Measurements from ENCODE around the gene NT5C1A. TPM values are rescaled to one million over a fixed set of nuclear protein-coding genes. Genes with fewer than 3 reads are reported as not detected.

Gene NT5C1A
- total RNA-seq, 1 experiment from 2014 or later, result not detected

DNA sequence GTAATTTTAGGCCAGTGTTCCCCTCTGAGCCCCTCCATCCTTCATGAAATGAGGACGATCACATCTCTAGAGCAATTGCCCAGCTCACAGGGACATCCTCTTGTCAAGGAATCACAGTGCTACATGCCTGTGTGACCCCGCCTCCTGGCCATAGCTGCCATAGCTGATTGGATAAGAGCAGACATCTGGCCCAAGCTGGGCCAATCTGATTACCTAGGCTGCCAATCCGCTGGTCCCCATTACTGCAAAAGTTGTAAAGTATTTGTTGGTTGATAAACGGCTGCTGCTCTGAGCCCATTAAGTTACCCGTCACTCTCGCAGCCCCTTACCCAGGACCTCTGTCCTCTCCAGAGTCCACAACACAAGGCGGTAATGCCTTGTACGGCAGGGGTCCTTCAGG lies 8.3 kb downstream of the NT5C1A start:
- DNase-seq (ENCODE audit: extremely low read depth, low read depth), result no peak

DNA sequence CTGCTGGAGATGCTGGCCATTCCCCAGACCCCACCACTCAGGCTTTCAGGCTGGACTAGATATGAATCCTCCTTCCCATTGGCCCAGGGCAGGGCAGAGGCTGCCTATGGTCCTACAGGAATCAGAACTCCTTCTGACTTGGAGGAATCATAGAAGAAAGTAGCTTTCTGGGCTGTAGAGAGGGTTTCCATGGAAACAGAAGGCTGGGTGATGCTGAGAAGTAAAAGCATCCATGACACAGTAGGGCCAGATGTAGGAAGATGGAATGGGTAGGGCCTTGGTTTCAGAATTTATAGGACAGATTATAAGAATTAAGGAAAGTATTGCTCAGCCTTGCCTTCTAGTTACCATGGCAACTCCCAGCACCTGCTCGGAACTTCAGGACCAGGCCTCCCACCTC lies 9.0 kb downstream of the NT5C1A start:
- DNase-seq (ENCODE audit: extremely low read depth, low read depth), result no peak

DNA sequence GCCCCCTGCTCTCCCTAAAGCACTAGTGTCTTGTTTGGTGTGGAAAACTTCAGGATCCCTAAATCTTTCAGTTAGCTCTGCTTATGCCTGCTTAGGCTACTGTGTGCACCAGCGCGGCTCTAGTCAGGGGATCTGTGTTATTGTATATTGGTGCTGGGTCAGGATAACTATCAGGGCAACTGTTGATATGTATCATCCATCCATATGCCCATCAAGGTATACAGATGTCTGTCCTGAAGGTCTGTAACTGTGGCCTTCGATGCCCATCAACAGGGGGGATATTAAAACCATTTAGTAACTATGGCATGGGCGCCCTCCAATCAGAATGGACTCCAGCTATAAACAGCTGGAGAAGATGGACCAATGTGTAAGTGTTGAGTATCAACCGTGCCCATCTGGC lies 12.4 kb downstream of the NT5C1A start:
- no peak for DNase-seq (ENCODE audit: extremely low read depth, low read depth)

DNA sequence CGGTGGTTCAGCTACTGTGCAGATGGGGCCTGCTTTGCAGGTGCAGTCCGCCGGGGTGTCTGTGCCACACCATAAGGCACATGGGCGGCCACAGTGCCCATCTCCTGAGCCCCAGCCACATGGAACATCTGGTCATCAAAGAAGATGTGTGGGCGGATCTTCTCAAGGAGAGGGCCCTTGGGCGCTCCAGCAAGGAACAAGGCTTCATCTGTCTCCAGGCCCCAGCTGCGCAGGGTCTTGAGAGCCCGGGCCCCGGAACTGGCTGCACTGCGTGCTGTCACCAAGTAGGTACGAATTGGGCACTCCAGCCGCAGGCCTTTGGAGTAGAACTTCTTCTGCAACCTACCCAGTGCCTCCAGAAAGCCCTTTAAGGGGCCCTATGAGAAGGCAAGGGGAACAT lies 12.8 kb downstream of the NT5C1A start:
- DNase-seq (ENCODE audit: extremely low read depth, low read depth), result no peak

DNA sequence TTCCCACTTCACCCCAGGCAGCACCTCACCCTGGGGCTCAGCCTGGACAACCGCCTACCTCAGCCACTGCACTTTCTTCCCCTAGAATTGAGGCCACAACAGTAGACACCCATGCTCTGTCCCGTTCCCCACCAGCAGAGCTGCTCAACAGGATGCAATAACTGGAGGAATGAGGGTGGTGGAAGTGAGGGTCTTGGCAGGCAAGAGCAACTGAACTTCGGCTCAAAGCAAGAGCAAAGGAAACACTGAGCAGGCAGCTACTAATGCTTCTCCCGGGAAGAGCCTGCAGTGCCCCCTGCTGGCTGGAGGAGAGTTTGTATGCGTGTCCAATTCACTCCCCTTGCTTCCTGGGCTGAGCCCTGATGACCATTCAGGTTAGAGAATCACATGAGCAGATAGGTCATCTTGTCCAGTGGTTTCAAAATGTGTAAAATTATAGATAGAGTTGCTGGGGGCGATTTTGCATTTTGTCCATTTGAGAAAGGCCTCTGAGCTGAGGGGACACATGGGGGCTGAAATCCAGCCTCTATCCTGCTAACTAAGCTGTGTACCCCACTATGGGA lies 13.9 kb downstream of the NT5C1A start:
- peak; percentile 65 for DNase-seq (ENCODE audit: extremely low read depth, low read depth)

DNA sequence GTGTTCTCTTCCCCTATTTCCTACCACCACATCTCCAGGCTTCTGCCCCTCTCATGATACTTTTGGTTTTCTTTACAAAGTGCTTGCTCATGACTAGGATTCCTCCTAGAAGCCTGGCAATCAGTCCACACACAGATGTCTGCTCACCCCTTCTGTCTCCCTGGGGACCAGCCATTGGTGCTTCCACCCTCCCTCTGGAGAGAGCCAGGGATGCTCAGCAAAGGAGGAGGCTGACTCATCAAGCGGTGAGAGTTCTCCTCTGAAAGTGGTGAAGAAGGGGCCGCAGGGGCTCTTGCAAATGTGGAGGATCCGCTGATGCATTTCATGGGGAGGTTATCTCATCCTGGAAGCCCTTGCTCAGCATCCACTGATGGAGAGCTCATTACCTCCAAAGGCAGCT lies 14.5 kb downstream of the NT5C1A start:
- no peak for DNase-seq (ENCODE audit: extremely low read depth, low read depth)

DNA sequence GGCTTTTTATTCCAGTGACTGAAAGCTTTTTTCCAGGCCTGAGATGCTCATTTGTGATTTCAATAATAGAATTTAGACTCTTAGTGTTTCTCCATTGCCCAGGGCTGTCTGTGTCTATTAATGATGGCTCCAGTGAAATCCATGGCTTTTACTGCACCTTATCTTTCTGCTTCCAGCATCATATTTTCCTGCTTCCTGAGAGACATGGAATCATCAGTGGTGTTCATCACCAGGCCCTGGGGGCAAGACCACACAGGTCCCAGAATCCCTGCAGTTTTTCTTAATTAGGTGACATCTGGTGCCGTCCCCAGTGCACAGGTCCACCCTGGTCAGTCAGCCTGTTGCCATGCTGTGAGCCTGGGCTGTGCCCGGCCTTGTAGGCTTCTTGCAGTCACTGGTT lies 15.5 kb downstream of the NT5C1A start:
- no peak for DNase-seq (ENCODE audit: extremely low read depth, low read depth)

DNA sequence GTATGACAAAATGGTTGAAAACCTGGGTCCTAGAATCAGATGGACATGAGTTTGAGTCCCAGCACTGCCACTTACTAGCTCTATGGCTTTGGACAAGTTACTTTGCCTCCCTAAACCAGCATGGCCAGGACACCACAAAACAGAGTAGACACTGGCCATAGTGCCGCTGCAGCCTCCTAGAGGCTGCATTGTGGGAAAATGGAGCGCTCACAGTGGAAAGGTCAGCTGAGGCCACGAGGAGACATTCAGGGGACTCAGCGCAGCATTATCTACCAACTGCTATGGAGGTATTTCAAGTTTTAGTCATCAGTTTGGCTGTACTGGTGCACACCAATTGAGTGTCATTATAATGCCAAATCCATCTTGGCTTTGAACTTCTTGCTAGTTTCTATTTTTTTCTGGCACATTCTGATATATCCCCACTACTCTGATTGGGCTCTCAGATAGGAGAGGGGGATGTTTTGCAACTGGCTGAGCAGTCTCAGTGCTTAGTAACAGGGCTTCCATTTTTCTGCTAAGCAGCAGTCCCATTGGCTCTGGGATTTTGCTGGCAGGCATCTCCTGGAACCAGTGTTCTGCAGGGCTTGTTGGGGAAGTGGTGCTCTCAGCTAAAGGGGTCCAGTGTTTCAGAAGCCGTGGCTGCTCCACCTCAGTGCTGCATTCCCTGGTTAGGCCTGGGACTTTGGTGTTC lies 16.2 kb downstream of the NT5C1A start:
- no peak for DNase-seq (ENCODE audit: extremely low read depth, low read depth)

DNA sequence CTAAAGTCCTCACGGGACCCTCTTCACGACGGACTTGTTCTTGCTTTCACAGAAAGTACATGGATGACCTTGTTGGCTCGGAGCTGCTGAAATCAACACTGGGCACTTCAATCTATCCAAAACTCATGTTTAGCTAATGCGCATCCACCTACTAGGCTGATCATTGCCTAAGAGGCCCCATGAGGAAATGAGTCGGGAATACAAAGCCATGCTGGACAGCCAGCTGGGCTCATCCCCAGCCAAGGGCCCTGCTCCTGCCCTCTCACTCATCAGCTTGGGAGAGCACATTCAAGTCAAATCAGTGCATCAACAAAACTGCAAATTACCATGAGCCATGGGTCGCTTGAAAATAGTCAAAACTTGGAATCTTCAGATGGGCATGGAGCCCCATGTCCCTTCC lies 17.6 kb downstream of the NT5C1A start:
- no peak for DNase-seq (ENCODE audit: extremely low read depth, low read depth)

DNA sequence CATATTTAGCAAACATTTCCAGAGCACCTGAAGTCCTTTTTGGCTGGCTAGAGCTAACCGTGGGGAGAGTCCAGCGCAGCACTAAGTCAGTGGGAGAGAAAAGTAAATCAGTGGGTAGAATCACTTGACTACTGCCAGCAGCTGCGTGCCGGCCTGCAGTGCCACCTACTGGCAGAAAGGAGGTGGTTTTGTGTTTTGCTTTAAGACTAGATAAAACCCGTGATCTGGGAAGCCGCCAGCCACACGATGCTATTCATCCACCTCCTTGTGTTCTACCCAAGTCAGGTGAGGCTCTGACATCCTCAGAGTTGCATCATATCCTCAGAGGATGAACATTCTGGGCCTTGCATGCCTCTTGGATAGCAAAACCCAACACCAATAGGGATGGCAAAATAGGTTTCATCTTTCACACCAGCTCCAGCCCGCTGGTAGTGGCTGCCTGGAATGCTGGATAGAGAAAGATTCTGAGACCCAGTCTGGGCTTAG lies 18.3 kb downstream of the NT5C1A start:
- DNase-seq (ENCODE audit: extremely low read depth, low read depth), result peak; percentile 45

DNA sequence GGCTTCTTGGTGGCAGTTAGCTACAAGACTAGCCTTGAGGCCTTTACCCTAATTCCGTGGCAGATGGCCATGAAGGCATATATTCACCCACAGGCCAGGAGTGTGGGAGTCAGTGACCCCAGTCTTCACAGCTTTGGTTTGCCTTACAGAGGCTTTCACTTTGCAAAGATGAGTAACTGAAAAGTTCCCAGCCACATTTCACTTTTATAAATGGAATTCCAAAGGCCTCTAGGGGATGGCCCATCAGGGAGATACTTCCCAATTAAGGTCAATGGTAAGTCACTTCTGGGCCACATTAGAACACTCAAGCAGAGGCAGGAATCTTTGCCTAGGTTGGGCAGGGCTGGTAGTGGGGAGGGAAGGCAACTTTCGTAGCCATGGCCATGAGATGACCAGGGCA lies 19.4 kb downstream of the NT5C1A start:
- DNase-seq (ENCODE audit: extremely low read depth, low read depth), result no peak

DNA sequence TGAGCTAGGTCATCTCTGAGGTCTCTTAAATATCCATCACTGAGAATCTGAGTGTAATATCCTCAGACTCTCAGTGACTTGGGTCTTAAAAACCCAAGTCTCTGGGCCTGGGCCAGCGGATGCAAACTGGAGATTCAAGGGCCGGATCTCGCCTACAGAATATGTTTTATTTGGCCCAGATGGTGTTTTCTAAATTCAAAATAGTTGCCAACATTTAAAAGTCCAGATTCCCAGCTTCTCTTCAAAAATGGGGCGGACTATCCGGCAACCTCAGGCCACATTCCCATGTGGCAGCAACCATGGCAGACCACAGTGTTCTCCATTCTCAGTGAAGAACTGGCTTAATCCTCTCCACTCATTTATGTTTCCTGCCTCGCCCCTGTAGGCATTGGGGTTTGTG lies 19.8 kb downstream of the NT5C1A start:
- DNase-seq (ENCODE audit: extremely low read depth, low read depth), result no peak

DNA sequence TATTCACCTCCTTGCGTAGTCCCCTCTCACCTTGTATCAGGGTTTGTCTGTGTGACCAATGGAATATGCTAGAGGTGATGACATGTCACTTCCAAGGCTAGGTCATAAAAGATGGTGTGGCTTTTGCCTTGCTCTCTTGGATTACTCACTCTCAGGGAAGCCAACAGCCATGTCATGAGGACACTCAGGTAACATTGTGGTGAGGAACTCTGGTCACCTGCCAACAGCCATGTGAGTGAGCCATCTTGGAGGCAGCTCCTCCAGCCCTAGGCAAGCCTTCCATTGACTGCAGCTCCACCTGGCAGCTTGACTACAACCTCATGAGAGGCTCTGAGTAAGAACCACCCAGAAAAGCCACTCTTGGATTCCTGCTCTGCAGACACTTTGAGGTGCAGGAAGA lies 21.5 kb downstream of the NT5C1A start:
- DNase-seq (ENCODE audit: extremely low read depth, low read depth), result no peak

DNA sequence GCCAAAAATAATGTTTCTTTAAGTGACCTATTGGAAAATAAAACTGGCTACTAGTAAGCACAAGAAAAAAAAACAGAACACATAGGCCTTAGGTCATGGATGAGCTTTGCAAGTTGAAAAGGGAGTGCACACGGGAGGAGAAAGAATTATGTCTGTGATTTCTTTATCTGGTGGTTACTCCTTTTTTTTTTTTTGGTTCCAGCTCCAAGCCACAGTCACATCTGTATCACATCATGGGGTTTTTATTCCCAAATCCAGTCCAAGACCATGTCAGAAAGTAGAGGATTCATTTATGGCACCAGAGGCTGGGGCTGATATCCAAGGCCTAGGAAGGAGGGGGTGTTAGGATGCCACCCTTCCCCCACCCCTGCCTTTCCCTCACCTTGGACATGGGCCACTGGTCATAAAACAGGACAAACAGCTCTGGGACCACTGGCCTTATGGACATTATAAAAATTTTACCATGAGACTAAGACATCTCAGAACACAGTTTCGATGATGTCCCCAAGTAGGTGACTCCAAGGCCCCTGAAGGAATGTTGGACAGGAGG lies 22.2 kb downstream of the NT5C1A start:
- DNase-seq (ENCODE audit: extremely low read depth, low read depth), result no peak

DNA sequence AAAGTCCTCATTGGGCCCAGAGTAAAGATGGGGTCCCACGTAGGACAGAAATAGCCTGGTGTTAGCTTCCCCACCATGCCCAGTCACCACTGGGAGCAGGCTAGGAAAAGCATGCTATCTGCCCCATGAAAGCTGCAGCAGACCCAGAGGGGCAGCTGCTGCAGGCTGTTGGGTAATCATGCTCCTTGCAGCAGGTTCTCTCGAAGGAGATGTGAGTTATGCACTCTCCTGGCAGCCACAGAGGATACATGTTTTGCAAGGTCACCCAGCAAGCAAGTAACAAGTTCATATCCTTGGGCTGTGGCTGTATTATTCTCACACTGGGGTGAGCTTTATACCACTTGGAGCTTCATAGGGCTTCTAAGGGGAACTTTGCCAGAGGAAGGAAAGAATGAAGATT lies 23.4 kb downstream of the NT5C1A start:
- DNase-seq (ENCODE audit: extremely low read depth, low read depth), result no peak

DNA sequence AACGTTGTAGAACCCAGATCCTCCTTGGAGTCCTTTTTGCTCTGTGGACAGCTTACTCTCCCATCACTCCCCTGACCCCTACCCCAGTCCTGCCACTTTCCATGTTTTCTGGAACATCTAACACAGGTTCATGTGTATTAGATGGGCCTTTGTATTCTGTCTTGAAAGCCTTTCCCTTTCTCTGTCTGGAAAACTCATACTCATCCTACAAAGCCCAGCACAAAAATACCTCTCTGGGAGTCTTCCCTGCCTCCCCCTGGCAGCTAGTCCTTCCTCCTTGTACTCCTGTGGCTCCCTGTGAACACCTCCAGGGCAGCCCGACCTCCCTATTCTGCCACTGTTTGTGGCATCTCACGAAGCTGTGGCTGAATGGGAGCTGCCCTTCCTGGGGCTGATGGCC lies 24.7 kb downstream of the NT5C1A start:
- DNase-seq (ENCODE audit: extremely low read depth, low read depth), result no peak

DNA sequence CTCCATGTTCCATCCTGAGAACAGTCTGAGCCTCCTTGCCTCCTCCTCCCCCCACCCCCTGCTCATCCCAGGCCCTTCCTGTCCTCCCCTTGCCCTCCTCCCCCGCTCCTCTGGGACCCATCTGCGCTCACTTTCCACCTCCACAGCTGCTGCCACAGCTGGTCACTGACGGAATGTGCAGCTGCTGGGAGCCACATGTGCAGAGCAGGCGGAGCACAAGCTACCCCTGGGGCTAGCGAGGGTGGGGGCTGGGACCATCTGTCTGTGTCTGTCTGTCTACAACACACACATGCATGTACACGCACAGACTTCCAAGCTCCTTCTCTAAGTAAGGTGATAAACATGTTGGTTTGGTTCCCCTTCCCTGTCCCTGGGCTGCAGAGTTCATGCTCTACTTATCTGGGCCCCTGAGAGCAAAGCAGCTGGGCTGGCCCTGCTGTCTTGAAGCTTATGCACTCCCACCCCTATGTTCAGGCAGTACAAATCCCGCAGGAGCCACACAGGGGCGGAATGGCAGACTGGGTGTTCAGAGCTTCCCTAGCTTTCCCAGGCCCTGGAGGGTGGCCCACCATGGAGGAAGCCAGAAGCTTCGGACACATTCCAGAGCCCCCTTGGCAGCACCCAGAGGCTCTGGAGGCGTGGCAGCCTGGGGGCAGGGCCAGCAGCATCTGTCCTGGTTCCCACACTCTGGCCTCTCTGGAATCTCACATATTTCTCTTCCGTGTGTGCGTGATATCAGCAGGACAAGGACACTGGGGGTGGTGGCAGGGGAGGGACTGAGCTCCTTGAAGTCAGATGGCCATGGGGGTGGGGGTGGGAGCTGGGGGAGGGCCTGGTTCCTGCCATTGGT lies 25.4 kb downstream of the NT5C1A start:
- DNase-seq (ENCODE audit: extremely low read depth, low read depth), result no peak

DNA sequence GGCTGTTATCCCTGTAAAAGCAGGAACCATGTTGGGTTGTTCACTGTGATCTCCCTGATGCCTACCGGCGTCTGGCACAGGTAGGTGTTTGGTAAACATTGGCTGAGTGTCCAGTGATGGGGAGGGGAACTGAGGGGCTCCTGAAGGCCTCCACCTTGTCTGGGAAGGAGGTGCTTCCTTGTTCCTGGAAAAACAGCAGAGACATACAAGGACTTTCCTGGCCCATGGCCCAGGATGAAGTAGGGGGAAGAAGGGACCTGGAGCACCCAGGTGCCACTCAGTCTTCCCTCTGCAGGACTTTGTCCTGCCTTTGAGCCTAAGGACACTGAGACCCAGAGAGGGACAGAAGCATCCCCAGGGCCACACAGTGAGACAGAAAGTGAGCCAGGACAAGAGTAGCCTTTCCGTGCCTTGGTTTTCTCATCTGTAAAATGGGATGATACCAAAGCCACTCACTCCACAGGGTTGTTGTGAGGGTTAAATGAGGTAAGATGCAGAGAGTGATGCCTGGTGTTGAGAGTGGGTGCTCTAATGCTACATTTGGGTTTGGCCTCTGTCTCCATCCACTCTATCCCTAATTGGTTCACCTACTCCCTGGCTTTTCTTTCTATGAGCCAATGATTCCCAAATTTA lies 26.4 kb downstream of the NT5C1A start:
- DNase-seq (ENCODE audit: extremely low read depth, low read depth), result no peak

DNA sequence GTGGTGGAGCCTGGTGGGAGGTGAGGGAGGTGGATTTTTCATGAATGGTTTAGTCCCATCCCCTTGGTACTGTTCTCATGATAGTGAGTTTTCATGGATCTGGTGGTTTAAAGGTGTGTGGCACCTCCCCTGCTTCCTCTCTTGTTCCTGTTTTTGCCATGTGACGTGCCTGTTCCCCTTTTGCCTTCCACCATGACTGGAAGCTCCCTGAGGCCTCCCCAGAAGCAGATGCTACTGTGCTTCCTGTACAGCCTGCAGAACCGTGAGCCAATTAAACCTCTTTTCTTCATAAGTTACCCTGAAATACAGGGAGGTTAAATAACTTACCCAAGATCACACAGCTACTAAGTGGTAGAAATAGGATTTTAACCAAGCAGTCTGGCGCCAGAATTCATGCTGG lies 28.2 kb downstream of the NT5C1A start:
- no peak for DNase-seq (ENCODE audit: extremely low read depth, low read depth)

DNA sequence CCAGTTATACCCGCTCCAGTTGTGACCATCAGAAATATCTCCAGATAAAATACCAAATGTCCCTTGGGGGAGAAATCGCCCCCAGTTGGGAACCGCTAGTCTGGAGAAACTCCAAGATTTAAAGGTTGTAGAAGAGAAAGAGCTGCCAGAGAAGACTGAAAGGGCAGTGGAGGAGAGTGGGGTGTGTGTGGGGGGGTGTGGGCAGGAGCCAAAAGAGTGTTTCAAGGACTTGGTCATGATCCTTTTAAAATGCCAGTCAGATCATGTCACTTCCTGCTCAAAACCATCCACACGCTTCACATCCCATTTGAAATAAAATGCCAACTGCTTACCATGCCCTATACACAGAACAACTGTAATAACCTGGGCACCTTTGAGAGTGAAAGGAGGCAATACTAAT lies 29.1 kb downstream of the NT5C1A start:
- DNase-seq (ENCODE audit: extremely low read depth, low read depth), result no peak

DNA sequence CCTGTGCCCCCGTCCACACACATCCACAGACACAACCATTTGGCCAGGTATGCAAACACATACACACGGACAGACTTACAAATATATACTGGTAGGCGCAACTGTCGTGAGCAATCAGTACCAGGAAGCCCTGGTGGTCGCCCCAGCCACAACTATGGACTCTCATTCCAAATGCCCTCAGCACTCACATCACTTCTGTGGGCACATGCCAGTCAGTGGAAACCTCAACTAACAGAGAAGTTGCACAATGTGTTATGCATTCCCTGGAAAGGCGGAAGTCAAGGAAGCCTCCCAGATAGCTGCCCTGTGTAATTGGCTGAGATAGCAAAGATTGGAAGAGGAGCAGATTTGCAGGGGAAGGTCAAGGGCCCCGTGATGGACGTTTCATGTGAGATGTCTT lies 31.0 kb downstream of the NT5C1A start:
- no peak for DNase-seq (ENCODE audit: extremely low read depth, low read depth)
